Stimulated activated CD4-positive, alpha-beta T cell treated with anti-CD3 and anti-CD28 coated beads, Interleukin-1b, Interleukin-23, amount 100 ng/mL, for 4 hours (primary cell): ENCODE data around the gene DYNC1I2.

Source experiments
- DNase-seq, 2 donors: peaks; one replicate each; pipeline ENCODE4 v3.0.0-alpha.2; 2020; ENCODE audit warnings: low read depth in 2 of 2

Gene DYNC1I2

GRCh38 chr2:171687287-171688128 lies at the start of gene DYNC1I2:
Gene DYNC1I2 (plus strand): TSS chr2:171687469. CDS start chr2:171690156, 2,687 bp downstream.
- DNase-seq = peak; percentile 63 to 65

GRCh38 chr2:171651667-171652415 lies 35.4 kb upstream of the DYNC1I2 start:
- no peak for DNase-seq

- no peak for DNase-seq
These were observed 34.9 kb upstream of the DYNC1I2 start for GRCh38 chr2:171652416-171652785.

- DNase-seq = no peak
These were observed 31.7 kb upstream of the DYNC1I2 start for GRCh38 chr2:171655586-171655985.

GRCh38 chr2:171667041-171667440 lies 20.2 kb upstream of the DYNC1I2 start:
- no peak for DNase-seq

GRCh38 chr2:171668183-171668582 lies 19.1 kb upstream of the DYNC1I2 start:
- no peak for DNase-seq

- DNase-seq = no peak
These were observed 18.1 kb upstream of the DYNC1I2 start for GRCh38 chr2:171669121-171669520.

- DNase-seq = no peak
These were observed 16.6 kb upstream of the DYNC1I2 start for GRCh38 chr2:171670655-171671054.

GRCh38 chr2:171671867-171672266 lies 15.4 kb upstream of the DYNC1I2 start:
- no peak for DNase-seq

GRCh38 chr2:171673905-171674304 lies 13.4 kb upstream of the DYNC1I2 start:
- no peak for DNase-seq

GRCh38 chr2:171675810-171676345 lies 11.4 kb upstream of the DYNC1I2 start:
- no peak for DNase-seq

GRCh38 chr2:171678619-171679018 lies 8.7 kb upstream of the DYNC1I2 start:
- DNase-seq = no peak

GRCh38 chr2:171688129-171688465 lies 828 bp downstream of the DYNC1I2 start:
- DNase-seq = no peak

GRCh38 chr2:171692331-171692730 lies 5.1 kb downstream of the DYNC1I2 start:
- DNase-seq = no peak

- DNase-seq = no peak
These were observed 15.7 kb downstream of the DYNC1I2 start for GRCh38 chr2:171702781-171703556.

GRCh38 chr2:171703574-171704347 lies 16.5 kb downstream of the DYNC1I2 start:
- no peak for DNase-seq

- DNase-seq = no peak
These were observed 19.0 kb downstream of the DYNC1I2 start for GRCh38 chr2:171706152-171706803.

GRCh38 chr2:171707752-171708151 lies 20.5 kb downstream of the DYNC1I2 start:
- DNase-seq = no peak

GRCh38 chr2:171709011-171709685 lies 21.9 kb downstream of the DYNC1I2 start:
- no peak for DNase-seq

GRCh38 chr2:171711351-171711750 lies 24.1 kb downstream of the DYNC1I2 start:
- DNase-seq = no peak
